Effector memory CD8-positive, alpha-beta T cell (primary cell): ENCODE data around the gene MST1.
"Not testable (repeated sequence)": the region's sequence is repeated elsewhere in the genome, so short reads cannot be mapped to it uniquely, and the experiment has no call there.

Experiments
- ATAC-seq: fragments of 150-1000 bp; cut with Tn5 transposase; replicated peaks from 2 replicates; pipeline ENCODE4 v1.10.0; 2021; ENCODE audit warnings: mild to moderate bottlenecking, moderate library complexity
- DNase-seq, 3 experiments: peaks; one replicate each; pipeline ENCODE4 v3.0.0; 2021
- H3K27ac Mint-ChIP-seq, 2 donors: one replicate each; pipeline ENCODE4 v1.8.0; 2022; ENCODE audit warnings: mild to moderate bottlenecking in 2 of 2, mixed read lengths in 2 of 2, moderate library complexity in 2 of 2
- H3K27me3 Mint-ChIP-seq, 2 donors: one replicate each; pipeline ENCODE4 v1.8.0; 2022; ENCODE audit warnings: mixed read lengths in 2 of 2
- H3K36me3 Mint-ChIP-seq: one replicate; pipeline ENCODE4 v1.8.0; 2022; ENCODE audit warnings: mild to moderate bottlenecking, moderate library complexity, mixed read lengths; ENCODE audit not compliant: insufficient read depth
- H3K4me1 Mint-ChIP-seq, 2 donors: one replicate each; pipeline ENCODE4 v1.8.0; 2022; ENCODE audit warnings: low read depth in 2 of 2, mixed read lengths in 2 of 2
- H3K4me3 Mint-ChIP-seq, 2 donors: one replicate each; pipeline ENCODE4 v1.8.0; 2022; ENCODE audit warnings: mild to moderate bottlenecking in 2 of 2, mixed read lengths in 2 of 2, moderate library complexity in 2 of 2
- H3K9me3 Mint-ChIP-seq, 2 donors: one replicate each; pipeline ENCODE4 v1.8.0; 2022; ENCODE audit warnings: mixed read lengths in 2 of 2

MST1 gene

GRCh38 chr3:49686769-49687423 is 2.4 kb downstream of the MST1 start:
- peaks cover 27% of the 10 kb centered on the region for H3K36me3 Mint-ChIP-seq
- peak overlapping the region in 1 of 2 donors; percentile 63 for H3K4me3 Mint-ChIP-seq
- ATAC-seq = peak; percentile 19
- not testable (repeated sequence) for H3K9me3 Mint-ChIP-seq, DNase-seq, H3K27me3 Mint-ChIP-seq
- peaks cover 29 to 33% of the 10 kb centered on the region in 2 donors for H3K4me1 Mint-ChIP-seq
- H3K27ac Mint-ChIP-seq = peak overlapping the region in 1 of 2 donors; percentile 55

- H3K9me3 Mint-ChIP-seq, DNase-seq, H3K27me3 Mint-ChIP-seq: not testable (repeated sequence)
- peak overlapping the region in 1 of 2 donors; percentile 63 for H3K4me3 Mint-ChIP-seq
- peaks cover 27% of the 10 kb centered on the region for H3K36me3 Mint-ChIP-seq
- peaks cover 29 to 30% of the 10 kb centered on the region in 2 donors for H3K4me1 Mint-ChIP-seq
- ATAC-seq = peak; percentile 17
- H3K27ac Mint-ChIP-seq = peak overlapping the region in 1 of 2 donors; percentile 55
Measured at GRCh38 chr3:49686346-49686745, 2.9 kb downstream of the MST1 start.

DNA sequence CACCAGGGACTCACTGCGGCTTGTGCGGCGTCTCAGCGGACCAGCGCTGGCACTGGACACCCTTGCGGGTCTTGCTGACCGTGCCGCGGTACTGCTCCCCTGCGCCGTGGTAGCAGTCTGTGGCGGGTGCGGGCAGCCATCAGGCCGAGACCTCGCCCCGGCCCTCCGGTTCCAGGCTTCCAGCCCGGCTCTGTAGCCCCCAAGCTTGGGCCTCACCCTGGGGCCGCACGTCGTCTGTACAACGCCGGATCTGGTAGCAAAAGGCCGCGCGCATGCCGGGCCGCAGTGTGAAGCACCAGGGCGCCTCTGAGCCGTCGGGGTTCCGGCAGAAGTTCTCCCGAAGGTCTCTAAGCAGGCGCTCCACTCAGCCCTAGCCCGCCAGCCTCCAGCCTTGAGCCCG is 3.4 kb downstream of the MST1 start:
- H3K27me3 Mint-ChIP-seq, DNase-seq, ATAC-seq, H3K9me3 Mint-ChIP-seq, H3K27ac Mint-ChIP-seq: not testable (repeated sequence)
- Mint-ChIP-seq H3K4me3 (peak overlapping the region in 1 of 2 donors; percentile 63), H3K36me3 (peaks cover 27% of the 10 kb centered on the region), H3K4me1 (peaks cover 26 to 27% of the 10 kb centered on the region in 2 donors)

- Mint-ChIP-seq H3K4me1 (peaks cover 19 to 23% of the 10 kb centered on the region in 2 donors), H3K4me3 (peak overlapping the region; percentile 38 to 45), H3K36me3 (peaks cover 30% of the 10 kb centered on the region)
- ATAC-seq, H3K27me3 Mint-ChIP-seq, H3K9me3 Mint-ChIP-seq, H3K27ac Mint-ChIP-seq, DNase-seq: not testable (repeated sequence)
Measured at GRCh38 chr3:49685103-49685502, 4.2 kb downstream of the MST1 start.

- not testable (repeated sequence) for H3K9me3 Mint-ChIP-seq, H3K4me3 Mint-ChIP-seq, ATAC-seq, DNase-seq, H3K27me3 Mint-ChIP-seq, H3K27ac Mint-ChIP-seq
- Mint-ChIP-seq H3K4me1 (peaks cover 12 to 20% of the 10 kb centered on the region in 2 donors), H3K36me3 (peaks cover 23% of the 10 kb centered on the region)
Measured at GRCh38 chr3:49684453-49684852, 4.8 kb downstream of the MST1 start.

DNA sequence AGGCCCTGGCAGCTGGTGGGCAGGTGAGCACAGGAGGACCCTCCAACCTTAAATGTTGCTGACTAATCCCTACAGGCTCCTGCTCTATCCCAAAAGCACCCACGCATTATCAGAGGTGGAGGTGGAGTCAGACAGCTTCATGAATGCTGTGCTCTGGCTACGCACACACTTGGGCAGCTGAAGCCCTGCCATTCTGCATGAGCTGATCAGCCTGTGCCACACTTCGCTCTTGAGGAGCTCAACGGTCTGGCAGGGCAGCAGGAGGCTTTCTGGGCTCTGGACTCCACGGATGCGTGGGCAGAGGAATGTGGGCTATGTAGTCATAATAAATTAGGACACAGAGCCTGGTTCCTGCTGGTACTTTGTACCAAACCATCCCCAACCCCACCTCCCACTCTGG is 6.1 kb downstream of the MST1 start:
- no peak for ATAC-seq
- peaks cover 0 to 10% of the 10 kb centered on the region in 2 donors for H3K4me1 Mint-ChIP-seq
- DNase-seq = no peak
- H3K9me3 Mint-ChIP-seq = no peaks in the 10 kb centered on the region
- no peak overlapping the region for H3K27ac Mint-ChIP-seq
- no peaks in the 10 kb centered on the region for H3K27me3 Mint-ChIP-seq
- H3K36me3 Mint-ChIP-seq = peaks cover 10% of the 10 kb centered on the region
- H3K4me3 Mint-ChIP-seq = no peak overlapping the region

- H3K4me3 Mint-ChIP-seq = no peak overlapping the region
Measured at GRCh38 chr3:49681543-49681942, 7.7 kb downstream of the MST1 start.

GRCh38 chr3:49681232-49681522 is 8.1 kb downstream of the MST1 start:
- peaks cover 13% of the 10 kb centered on the region for H3K36me3 Mint-ChIP-seq
- H3K9me3 Mint-ChIP-seq = no peaks in the 10 kb centered on the region
- H3K27me3 Mint-ChIP-seq = no peaks in the 10 kb centered on the region
- H3K4me3 Mint-ChIP-seq = no peak overlapping the region
- H3K27ac Mint-ChIP-seq = no peak overlapping the region
- H3K4me1 Mint-ChIP-seq = peaks cover 5 to 11% of the 10 kb centered on the region in 2 donors
- DNase-seq (no peak), ATAC-seq (no peak)

More at GRCh38 chr3:49681543-49681942, 7.7 kb downstream of the MST1 start:
- peaks cover 4 to 11% of the 10 kb centered on the region in 2 donors for H3K4me1 Mint-ChIP-seq
- H3K9me3 Mint-ChIP-seq = no peaks in the 10 kb centered on the region
- no peaks in the 10 kb centered on the region for H3K27me3 Mint-ChIP-seq
- no peak for DNase-seq
- peaks cover 13% of the 10 kb centered on the region for H3K36me3 Mint-ChIP-seq
- ATAC-seq = no peak
- H3K27ac Mint-ChIP-seq = no peak overlapping the region

- DNase-seq = no peak
- Mint-ChIP-seq H3K36me3 (peaks cover 13% of the 10 kb centered on the region), H3K9me3 (no peaks in the 10 kb centered on the region), H3K4me3 (no peak overlapping the region), H3K4me1 (peaks cover 10 to 14% of the 10 kb centered on the region in 2 donors), H3K27me3 (no peaks in the 10 kb centered on the region), H3K27ac (peak overlapping the region in 1 of 2 donors; percentile 26)
- ATAC-seq = no peak
Measured at GRCh38 chr3:49680493-49681231, 8.6 kb downstream of the MST1 start.

- Mint-ChIP-seq H3K4me3 (peak overlapping the region; percentile 81 to 87), H3K36me3 (peaks cover 20% of the 10 kb centered on the region), H3K27ac (no peak overlapping the region), H3K4me1 (peaks cover 21 to 24% of the 10 kb centered on the region in 2 donors), H3K9me3 (no peaks in the 10 kb centered on the region), H3K27me3 (no peaks in the 10 kb centered on the region)
- no peak for DNase-seq
- no peak for ATAC-seq
Measured at GRCh38 chr3:49675912-49676311, 13.4 kb downstream of the MST1 start.

- H3K4me3 Mint-ChIP-seq = peak overlapping the region; percentile 81 to 87
- H3K9me3 Mint-ChIP-seq = no peaks in the 10 kb centered on the region
- peak; percentile 6 for ATAC-seq
- H3K27me3 Mint-ChIP-seq = no peaks in the 10 kb centered on the region
- H3K4me1 Mint-ChIP-seq = peaks cover 19 to 21% of the 10 kb centered on the region in 2 donors
- peak overlapping the region; percentile 93 to 95 for H3K27ac Mint-ChIP-seq
- no peak for DNase-seq
- peaks cover 17% of the 10 kb centered on the region for H3K36me3 Mint-ChIP-seq
Measured at GRCh38 chr3:49674497-49674983, 14.7 kb downstream of the MST1 start.

GRCh38 chr3:49673715-49674496 is 15.4 kb downstream of the MST1 start, which contains the start of gene APEH:
APEH (plus strand) TSS chr3:49674351; CDS start chr3:49674402, 51 bp downstream.
- Mint-ChIP-seq H3K27ac (peak within 1 kb of the TSS; percentile 93 to 95), H3K4me1 (peaks cover 19 to 21% of the 10 kb centered on the region in 2 donors), H3K27me3 (peaks cover 0 to 4% of the 10 kb centered on the region in 2 donors), H3K4me3 (peak within 1 kb of the TSS; percentile 81 to 87), H3K36me3 (peaks cover 17% of the 10 kb centered on the region), H3K9me3 (no peaks in the 10 kb centered on the region)
- DNase-seq = peak; percentile 95 to 97 (median 97)
- ATAC-seq = peak; percentile 83

- ATAC-seq (no peak), DNase-seq (peak in 1 of 3 experiments; percentile 17)
- H3K4me3 Mint-ChIP-seq = peak overlapping the region; percentile 81 to 87
Measured at GRCh38 chr3:49673121-49673714, 16.1 kb downstream of the MST1 start.

More at GRCh38 chr3:49673121-49673714, 16.1 kb downstream of the MST1 start:
- no peaks in the 10 kb centered on the region for H3K9me3 Mint-ChIP-seq
- H3K27ac Mint-ChIP-seq = peak overlapping the region; percentile 93 to 95
- peaks cover 17% of the 10 kb centered on the region for H3K36me3 Mint-ChIP-seq
- peaks cover 19 to 21% of the 10 kb centered on the region in 2 donors for H3K4me1 Mint-ChIP-seq
- H3K27me3 Mint-ChIP-seq = peaks cover 0 to 11% of the 10 kb centered on the region in 2 donors
